ENCODE measurements around the gene ANKRD13A. TPM values are rescaled to one million over a fixed set of nuclear protein-coding genes. Genes with fewer than 3 reads are reported as not detected.
A peak's percentile ranks its signal among the peaks of the same experiment; 100 is the strongest.

Gene ANKRD13A
- total and polyA plus RNA-seq, 2 donors from 2014 or later = 23.2 to 68.0 TPM

DNA sequence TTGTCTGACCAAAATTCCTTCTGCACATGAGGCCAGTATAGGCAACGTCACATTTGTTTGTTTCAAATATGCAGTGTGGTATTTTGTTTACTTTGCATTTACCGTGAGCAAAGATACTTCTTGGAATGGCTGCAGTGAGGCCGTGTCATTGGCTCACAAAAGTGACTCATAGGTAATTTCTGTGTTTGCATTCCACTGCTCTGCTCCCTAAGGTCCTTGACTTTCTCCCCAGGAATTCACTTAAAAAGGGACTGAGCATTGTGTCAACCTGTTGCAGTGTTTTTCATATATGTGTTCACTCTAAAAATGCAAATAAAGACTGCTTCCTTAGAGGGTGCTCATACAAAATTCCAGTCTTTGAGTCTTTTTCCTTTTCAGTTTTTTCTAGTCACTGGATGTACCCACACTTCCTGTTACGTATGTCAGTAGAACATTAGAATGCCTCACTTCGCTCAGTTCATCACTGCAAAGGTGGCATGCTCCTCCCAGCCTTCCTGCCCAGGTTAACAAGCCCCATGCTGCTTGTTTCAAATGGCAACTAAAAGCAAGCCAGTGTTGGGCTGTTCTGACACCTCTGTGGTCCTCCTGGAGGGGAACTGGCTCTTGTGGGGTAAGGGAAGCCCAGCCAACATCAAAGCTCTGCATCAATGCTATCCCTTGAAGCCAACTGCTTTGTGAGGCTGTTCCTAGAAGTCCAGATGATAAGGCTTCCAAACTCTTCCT lies 40.0 kb downstream of the ANKRD13A start:
- FAIRE-seq (no peak), DNase-seq (no peak)
- Histone ChIP-seq H3K9me3 (ENCODE audit: control insufficient read depth in 2 of 3, insufficient read depth in 1 of 3, low read length in 3 of 3) (no peaks in the 10 kb centered on the region), H3K27ac (ENCODE audit: low read depth in 2 of 2, low read length in 2 of 2) (peak overlapping the region; percentile 30 to 76), H3K9ac (ENCODE audit: low read length in 3 of 3) (no peak overlapping the region), H3K4me1 (ENCODE audit: control insufficient read depth in 2 of 3, insufficient read depth in 2 of 3, low read depth in 1 of 3, low read length in 3 of 3) (peaks cover 0 to 15% (median 4%) of the 10 kb centered on the region in 3 donors), H3K4me3 (ENCODE audit: low read length in 3 of 3) (no peak overlapping the region), H3K36me3 (ENCODE audit: control insufficient read depth in 2 of 3, insufficient read depth in 3 of 3, low read length in 3 of 3) (peaks cover 2 to 27% (median 19%) of the 10 kb centered on the region in 3 donors), H3K27me3 (ENCODE audit: control insufficient read depth, insufficient read depth, low read length) (no peaks in the 10 kb centered on the region)
- intact Hi-C loops (cut with DNase I) = no loop called here
- TF ChIP-seq, protein P1, sequence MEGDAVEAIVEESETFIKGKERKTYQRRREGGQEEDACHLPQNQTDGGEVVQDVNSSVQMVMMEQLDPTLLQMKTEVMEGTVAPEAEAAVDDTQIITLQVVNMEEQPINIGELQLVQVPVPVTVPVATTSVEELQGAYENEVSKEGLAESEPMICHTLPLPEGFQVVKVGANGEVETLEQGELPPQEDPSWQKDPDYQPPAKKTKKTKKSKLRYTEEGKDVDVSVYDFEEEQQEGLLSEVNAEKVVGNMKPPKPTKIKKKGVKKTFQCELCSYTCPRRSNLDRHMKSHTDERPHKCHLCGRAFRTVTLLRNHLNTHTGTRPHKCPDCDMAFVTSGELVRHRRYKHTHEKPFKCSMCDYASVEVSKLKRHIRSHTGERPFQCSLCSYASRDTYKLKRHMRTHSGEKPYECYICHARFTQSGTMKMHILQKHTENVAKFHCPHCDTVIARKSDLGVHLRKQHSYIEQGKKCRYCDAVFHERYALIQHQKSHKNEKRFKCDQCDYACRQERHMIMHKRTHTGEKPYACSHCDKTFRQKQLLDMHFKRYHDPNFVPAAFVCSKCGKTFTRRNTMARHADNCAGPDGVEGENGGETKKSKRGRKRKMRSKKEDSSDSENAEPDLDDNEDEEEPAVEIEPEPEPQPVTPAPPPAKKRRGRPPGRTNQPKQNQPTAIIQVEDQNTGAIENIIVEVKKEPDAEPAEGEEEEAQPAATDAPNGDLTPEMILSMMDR (IDR thresholded peaks at IDR 0.05; ENCODE audit: borderline replicate concordance, extremely low read depth, insufficient read depth) = no peak

DNA sequence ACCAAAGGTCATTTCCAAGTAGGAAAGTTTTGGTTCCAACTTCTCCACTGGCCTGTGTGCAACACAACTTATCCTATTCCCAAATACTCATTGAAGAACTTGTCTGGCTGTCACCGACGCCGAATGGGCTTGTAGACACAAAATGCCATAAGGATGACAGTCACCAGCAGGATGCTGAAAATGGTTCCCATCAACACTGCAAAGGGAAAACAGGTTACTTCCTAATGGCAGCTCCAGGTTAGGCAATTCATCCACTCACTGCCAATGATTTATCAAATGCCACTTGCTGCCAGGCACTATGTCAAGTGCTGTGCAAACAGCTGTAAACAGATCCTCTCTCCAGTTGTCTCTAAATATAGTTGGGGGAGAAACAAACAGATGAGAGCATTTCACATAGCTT lies 43.0 kb downstream of the ANKRD13A start:
- H3K9ac ChIP-seq (ENCODE audit: low read length in 3 of 3) = no peak overlapping the region
- peaks cover 0 to 15% (median 9%) of the 10 kb centered on the region in 3 donors for H3K4me1 ChIP-seq (ENCODE audit: control insufficient read depth in 2 of 3, insufficient read depth in 2 of 3, low read depth in 1 of 3, low read length in 3 of 3)

DNA sequence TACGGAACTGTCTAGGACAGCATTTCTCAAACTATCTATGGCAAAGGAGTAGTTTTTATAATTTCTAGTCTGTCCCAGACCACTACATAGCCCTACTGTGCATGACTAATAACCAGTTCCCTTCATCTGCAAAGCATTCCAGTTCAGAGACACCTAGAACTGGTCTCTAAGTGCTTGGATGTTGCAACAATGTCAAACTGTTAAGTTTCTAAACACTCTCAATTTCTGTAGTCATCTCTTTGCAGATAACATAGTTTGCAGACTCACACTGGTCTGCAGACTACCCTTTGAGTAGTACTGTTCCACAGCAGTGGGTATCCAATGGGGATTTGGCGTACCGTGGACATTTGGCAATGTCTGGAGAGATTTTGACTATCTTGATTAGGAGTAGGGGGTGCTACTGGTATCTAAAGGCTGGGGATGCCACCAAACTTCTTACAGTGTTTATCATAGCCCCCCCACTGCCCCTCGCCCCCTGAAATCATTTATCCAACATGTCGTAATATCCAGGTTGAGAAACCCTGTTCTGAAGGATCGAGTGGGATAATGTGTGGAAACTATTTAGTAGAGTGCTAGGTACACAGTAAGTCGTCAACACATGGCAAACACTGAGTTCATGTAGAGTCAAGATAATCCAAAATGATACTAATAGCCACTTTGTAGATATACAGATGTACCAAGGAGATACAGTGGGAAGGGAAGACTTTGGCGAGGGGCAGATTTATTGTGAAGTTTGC lies 47.4 kb downstream of the ANKRD13A start:
- TF ChIP-seq, protein P1 (IDR thresholded peaks at IDR 0.05; ENCODE audit: borderline replicate concordance, extremely low read depth, insufficient read depth) = no peak
- intact Hi-C loops (cut with DNase I) = no loop called here
- FAIRE-seq = no peak

More for the DNA sequence above, 43.0 kb downstream of the ANKRD13A start:
- intact Hi-C loops (cut with DNase I) = no loop called here
- H3K27me3 ChIP-seq (ENCODE audit: control insufficient read depth, insufficient read depth, low read length) = no peaks in the 10 kb centered on the region
- no peak overlapping the region for H3K4me3 ChIP-seq (ENCODE audit: low read length in 3 of 3)
- H3K9me3 ChIP-seq (ENCODE audit: control insufficient read depth in 2 of 3, insufficient read depth in 1 of 3, low read length in 3 of 3) = no peaks in the 10 kb centered on the region
- TF ChIP-seq, protein P1 (IDR thresholded peaks at IDR 0.05; ENCODE audit: borderline replicate concordance, extremely low read depth, insufficient read depth) = no peak
- FAIRE-seq (no peak), DNase-seq (no peak)
- peaks cover 2 to 24% (median 8%) of the 10 kb centered on the region in 3 donors for H3K36me3 ChIP-seq (ENCODE audit: control insufficient read depth in 2 of 3, insufficient read depth in 3 of 3, low read length in 3 of 3)
- H3K27ac ChIP-seq (ENCODE audit: low read depth in 2 of 2, low read length in 2 of 2) = no peak overlapping the region

More for the DNA sequence above, 47.4 kb downstream of the ANKRD13A start:
- Histone ChIP-seq H3K4me1 (ENCODE audit: control insufficient read depth in 2 of 3, insufficient read depth in 2 of 3, low read depth in 1 of 3, low read length in 3 of 3) (peaks cover 0 to 13% (median 9%) of the 10 kb centered on the region in 3 donors), H3K27ac (ENCODE audit: low read depth in 2 of 2, low read length in 2 of 2) (no peak overlapping the region), H3K9me3 (ENCODE audit: control insufficient read depth in 2 of 3, insufficient read depth in 1 of 3, low read length in 3 of 3) (no peaks in the 10 kb centered on the region), H3K4me3 (ENCODE audit: low read length in 3 of 3) (peak overlapping the region in 2 of 3 donors; percentile 12 to 84), H3K36me3 (ENCODE audit: control insufficient read depth in 2 of 3, insufficient read depth in 3 of 3, low read length in 3 of 3) (peaks cover 2 to 11% (median 2%) of the 10 kb centered on the region in 3 donors), H3K27me3 (ENCODE audit: control insufficient read depth, insufficient read depth, low read length) (no peaks in the 10 kb centered on the region), H3K9ac (ENCODE audit: low read length in 3 of 3) (no peak overlapping the region)
- DNase-seq = no peak
